GM13977 (cell line): ENCODE data around the gene TLK1.

ENCODE experiments used
- DNase-seq: peaks from one replicate; pipeline ENCODE4 v3.0.0; 2012; ENCODE audit warnings: low spot score
- in situ Hi-C: fragments of 300-500 bp; cut with MboI; formaldehyde crosslinking; loops from one replicate; pipeline ENCODE4 v1.12.0; 2022; ENCODE audit warnings: low sequenced_read_pairs, low pct_unique_long_range_greater_than_20kb, mixed read lengths, inconsistent platforms; ENCODE audit not compliant: unreplicated experiment
- TF ChIP-seq, protein P1 (sequence below): IDR thresholded peaks from 2 replicates; pipeline ENCODE4 v1.5.1; 2012; ENCODE audit warnings: mild to moderate bottlenecking, control low read depth; ENCODE audit not compliant: insufficient read depth; ENCODE audit errors: extremely low read depth, missing control alignments

Gene TLK1

DNA sequence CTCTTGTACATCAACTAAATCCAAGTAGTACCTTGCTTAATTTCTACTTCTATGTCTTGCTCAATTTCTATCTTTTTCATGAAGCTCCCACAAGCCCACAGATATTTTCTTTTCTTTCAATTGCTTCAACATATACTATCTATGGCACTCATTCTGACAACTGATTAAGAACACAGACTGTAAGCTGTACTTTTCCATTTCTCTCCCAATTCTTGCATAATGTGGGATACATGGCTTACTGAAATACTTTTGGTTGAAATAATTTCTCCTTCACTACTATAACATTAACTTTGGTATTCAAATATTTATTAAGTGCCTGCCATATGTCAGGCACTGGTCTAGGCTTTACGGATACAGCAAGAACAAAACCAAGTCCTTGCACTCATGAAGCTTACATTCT lies 146.8 kb downstream of the TLK1 start:
- DNase-seq: no peak

DNA sequence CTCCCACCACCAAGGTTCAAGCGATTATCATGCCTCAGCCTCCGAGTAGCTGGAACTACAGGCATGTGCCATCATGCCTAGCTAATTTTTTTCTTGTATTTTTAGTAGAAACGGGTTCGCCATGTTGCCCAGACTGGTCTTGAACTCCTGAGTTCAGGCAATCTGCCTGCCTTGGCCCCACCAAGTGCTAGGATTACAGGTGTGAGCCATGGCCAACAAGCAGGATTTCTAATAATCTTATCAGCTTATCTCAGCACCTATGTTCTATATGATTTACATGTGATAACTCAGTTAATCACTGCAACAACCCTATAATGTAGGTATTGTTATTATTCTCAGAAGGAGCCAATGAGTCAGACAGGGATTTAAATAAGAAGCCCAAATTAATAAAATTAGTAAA lies 151.3 kb downstream of the TLK1 start:
- TF ChIP-seq, protein P1, sequence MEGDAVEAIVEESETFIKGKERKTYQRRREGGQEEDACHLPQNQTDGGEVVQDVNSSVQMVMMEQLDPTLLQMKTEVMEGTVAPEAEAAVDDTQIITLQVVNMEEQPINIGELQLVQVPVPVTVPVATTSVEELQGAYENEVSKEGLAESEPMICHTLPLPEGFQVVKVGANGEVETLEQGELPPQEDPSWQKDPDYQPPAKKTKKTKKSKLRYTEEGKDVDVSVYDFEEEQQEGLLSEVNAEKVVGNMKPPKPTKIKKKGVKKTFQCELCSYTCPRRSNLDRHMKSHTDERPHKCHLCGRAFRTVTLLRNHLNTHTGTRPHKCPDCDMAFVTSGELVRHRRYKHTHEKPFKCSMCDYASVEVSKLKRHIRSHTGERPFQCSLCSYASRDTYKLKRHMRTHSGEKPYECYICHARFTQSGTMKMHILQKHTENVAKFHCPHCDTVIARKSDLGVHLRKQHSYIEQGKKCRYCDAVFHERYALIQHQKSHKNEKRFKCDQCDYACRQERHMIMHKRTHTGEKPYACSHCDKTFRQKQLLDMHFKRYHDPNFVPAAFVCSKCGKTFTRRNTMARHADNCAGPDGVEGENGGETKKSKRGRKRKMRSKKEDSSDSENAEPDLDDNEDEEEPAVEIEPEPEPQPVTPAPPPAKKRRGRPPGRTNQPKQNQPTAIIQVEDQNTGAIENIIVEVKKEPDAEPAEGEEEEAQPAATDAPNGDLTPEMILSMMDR: no peak
- in situ Hi-C loops: no loop called here
- DNase-seq: no peak

More for the DNA sequence above, 146.8 kb downstream of the TLK1 start:
- in situ Hi-C loops: no loop called here
- TF ChIP-seq, protein P1: no peak

DNA sequence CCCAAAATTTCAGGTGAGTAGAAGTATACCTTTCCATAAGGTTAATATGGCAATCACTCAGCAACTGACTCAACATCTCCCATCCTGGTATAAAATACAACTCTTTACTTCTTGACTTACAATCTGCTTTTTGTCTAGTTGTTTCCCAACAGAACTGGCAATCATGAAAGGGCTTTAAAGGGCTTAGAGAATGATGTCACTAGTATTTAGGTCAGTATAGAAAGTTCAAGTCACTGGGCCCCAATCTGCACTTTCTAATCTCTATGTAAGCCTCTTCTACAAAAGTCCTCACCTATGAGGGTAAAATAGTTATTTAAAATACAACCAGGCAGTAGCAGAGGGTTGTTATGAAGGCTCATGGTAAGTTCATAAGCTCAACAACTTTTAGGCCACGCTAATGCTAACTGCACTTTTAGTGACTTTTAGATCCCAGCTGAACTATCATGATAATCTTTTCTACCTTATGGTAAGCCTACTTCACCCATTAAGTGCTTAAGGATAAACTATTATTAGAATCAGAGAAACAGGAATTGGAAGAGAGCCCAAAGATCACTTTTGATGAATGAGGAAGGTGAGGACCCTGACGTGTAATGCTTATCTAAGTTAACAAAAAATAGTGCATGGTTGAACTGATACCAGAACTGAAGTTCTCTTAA lies 152.0 kb downstream of the TLK1 start:
- TF ChIP-seq, protein P1: no peak
- in situ Hi-C loops: no loop called here
- DNase-seq: no peak

DNA sequence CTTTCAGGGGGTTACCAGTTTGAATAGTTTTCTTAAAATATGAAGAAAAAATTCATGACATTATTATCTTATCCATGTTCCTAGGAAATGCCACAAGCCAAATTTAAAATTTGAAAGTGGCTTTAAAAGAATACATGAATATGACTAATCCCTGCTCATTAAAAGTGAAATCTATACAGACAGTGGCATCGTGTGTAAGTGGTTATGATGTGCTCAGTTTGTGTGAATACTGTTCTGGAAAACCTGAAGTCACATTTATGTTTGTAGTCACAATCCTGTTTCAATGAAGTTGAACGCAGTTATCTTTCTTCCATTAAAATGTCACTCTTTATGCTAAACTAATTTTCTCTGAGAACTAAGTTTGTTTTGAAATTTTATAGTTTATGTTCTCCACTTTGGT lies 155.9 kb downstream of the TLK1 start:
- in situ Hi-C loops: no loop called here
- no peak for DNase-seq

DNA sequence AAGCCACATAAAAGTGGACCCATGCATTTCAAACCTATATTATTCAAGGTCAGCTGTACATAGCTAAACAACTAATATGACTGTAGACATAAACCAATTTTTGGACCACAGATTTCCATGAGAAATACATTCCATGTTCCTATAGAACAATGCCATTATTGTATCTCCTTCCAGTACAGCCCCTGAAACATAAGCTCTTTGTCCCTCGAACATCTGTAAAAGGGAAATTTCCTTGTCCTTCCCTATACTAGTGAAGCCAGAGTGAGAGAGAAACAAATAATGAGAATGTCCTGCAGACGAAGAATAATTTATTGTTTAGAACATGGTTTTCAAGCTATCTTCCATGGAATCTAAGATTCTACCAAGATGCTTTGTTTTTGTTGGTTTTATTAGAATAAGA lies 156.3 kb downstream of the TLK1 start:
- in situ Hi-C loops: no loop called here
- TF ChIP-seq, protein P1: no peak
- no peak for DNase-seq

More for the DNA sequence above, 155.9 kb downstream of the TLK1 start:
- TF ChIP-seq, protein P1: no peak

DNA sequence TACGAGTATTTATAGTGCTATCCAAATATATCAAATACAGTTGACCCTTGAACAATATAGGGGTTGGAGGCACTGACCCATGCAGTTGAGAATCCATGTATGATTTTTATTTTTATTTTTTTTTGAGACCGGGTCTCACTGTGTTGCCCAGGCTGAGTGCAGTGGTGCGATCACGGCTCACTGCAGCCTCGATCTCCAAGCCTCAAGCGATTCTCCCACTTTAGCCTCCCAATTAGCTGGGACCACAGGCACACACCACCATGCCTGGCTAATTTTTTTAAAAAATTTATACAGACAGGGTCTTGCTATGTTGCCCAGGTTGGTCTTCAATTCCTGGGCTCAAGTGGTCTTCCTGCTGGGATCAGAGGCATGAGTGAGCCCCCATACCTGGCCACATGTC lies 161.0 kb downstream of the TLK1 start:
- in situ Hi-C loops: loop anchor here (25.0 kb wide), 1 partner anchor 438 kb away; the partner anchor contains the start of genes DCAF17 and METTL8
- DNase-seq: no peak
- TF ChIP-seq, protein P1: no peak
